GM12878 (cell line): ENCODE measurements around the gene MLEC.

ENCODE experiments used
- ATF3 ChIP-seq: IDR thresholded peaks from 2 replicates; pipeline ENCODE4 v1.6.1; 2011; ENCODE audit warnings: low read depth, mild to moderate bottlenecking, low read length, moderate library complexity, borderline replicate concordance; ENCODE audit errors: extremely low read depth
- BHLHE40 ChIP-seq, 2 experiments: fragments of 450-650 bp in 1 of 2; IDR thresholded peaks; 2 replicates each; pipeline ENCODE4 v1.6.1; 2011 to 2017; ENCODE audit warnings: low read depth in 2 of 2, borderline replicate concordance in 1 of 2, improper control_type of control experiment in 1 of 2, low read length in 1 of 2, mild to moderate bottlenecking in 1 of 2
- FOS ChIP-seq: IDR thresholded peaks from 3 replicates; pipeline ENCODE4 v1.6.1; 2011; ENCODE audit warnings: borderline replicate concordance; ENCODE audit not compliant: insufficient read length; ENCODE audit errors: extremely low read depth
- JUND ChIP-seq: IDR thresholded peaks from 2 replicates; pipeline ENCODE4 v1.6.1; 2012; ENCODE audit warnings: low read depth, mild to moderate bottlenecking, low read length, improper control_type of control experiment, moderate library complexity
- NBN ChIP-seq: fragments of 450-650 bp; IDR thresholded peaks from 2 replicates; pipeline ENCODE4 v1.6.1; 2016
- NFXL1 ChIP-seq: fragments of 450-650 bp; IDR thresholded peaks from 2 replicates; pipeline ENCODE4 v1.6.1; 2017; ENCODE audit warnings: antibody characterized with exemption, mild to moderate bottlenecking, borderline replicate concordance
- NR2C1 ChIP-seq: fragments of 450-650 bp; IDR thresholded peaks from 2 replicates; pipeline ENCODE4 v1.6.1; 2017; ENCODE audit warnings: antibody characterized with exemption, mild to moderate bottlenecking, moderate library complexity
- NRF1 ChIP-seq: conservative IDR thresholded peaks from 2 replicates; pipeline ENCODE4 v1.6.1; 2011; ENCODE audit warnings: mild to moderate bottlenecking, low read depth, low read length, improper control_type of control experiment
- RBBP5 ChIP-seq: fragments of 200-600 bp; sonication (generic); conservative IDR thresholded peaks from 2 replicates; pipeline ENCODE4 v1.6.1; 2016
- RFX5 ChIP-seq: IDR thresholded peaks from 2 replicates; pipeline ENCODE4 v1.6.1; 2011; ENCODE audit warnings: low read depth, low read length, improper control_type of control experiment
- TARDBP ChIP-seq: IDR thresholded peaks from 2 replicates; pipeline ENCODE4 v1.6.1; 2016; ENCODE audit warnings: borderline replicate concordance
- TF ChIP-seq, protein P1 (sequence below), 3 experiments: IDR thresholded peaks in 2 of 3; conservative IDR thresholded peaks in 1 of 3; 2 replicates each; pipeline ENCODE4 v1.5.1; 2011; ENCODE audit warnings: low read depth in 3 of 3, low read length in 3 of 3, mild to moderate bottlenecking in 3 of 3, control low read depth in 2 of 3, moderate library complexity in 2 of 3, inconsistent platforms in 1 of 3, mixed read lengths in 1 of 3; ENCODE audit not compliant: control insufficient read depth in 2 of 3, insufficient read depth in 1 of 3; ENCODE audit errors: extremely low read depth in 1 of 3
- TF ChIP-seq, protein P2 (sequence below): IDR thresholded peaks from 2 replicates; pipeline ENCODE4 v1.6.1; 2011; ENCODE audit warnings: low read depth, low read length, improper control_type of control experiment, borderline replicate concordance

- no peak for TF ChIP-seq RFX5
- TF ChIP-seq JUND = no peak
- no peak for TF ChIP-seq TARDBP
- no peak for TF ChIP-seq NBN
- TF ChIP-seq NRF1 = no peak
- no peak for TF ChIP-seq NR2C1
- TF ChIP-seq, protein P1, sequence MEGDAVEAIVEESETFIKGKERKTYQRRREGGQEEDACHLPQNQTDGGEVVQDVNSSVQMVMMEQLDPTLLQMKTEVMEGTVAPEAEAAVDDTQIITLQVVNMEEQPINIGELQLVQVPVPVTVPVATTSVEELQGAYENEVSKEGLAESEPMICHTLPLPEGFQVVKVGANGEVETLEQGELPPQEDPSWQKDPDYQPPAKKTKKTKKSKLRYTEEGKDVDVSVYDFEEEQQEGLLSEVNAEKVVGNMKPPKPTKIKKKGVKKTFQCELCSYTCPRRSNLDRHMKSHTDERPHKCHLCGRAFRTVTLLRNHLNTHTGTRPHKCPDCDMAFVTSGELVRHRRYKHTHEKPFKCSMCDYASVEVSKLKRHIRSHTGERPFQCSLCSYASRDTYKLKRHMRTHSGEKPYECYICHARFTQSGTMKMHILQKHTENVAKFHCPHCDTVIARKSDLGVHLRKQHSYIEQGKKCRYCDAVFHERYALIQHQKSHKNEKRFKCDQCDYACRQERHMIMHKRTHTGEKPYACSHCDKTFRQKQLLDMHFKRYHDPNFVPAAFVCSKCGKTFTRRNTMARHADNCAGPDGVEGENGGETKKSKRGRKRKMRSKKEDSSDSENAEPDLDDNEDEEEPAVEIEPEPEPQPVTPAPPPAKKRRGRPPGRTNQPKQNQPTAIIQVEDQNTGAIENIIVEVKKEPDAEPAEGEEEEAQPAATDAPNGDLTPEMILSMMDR (IDR thresholded peaks at IDR 0.05 in 2 of 3, conservative IDR thresholded peaks at IDR 0.05 in 1 of 3; ENCODE audit: control insufficient read depth in 2 of 3, extremely low read depth in 1 of 3, insufficient read depth in 1 of 3, low read depth in 3 of 3, low read length in 3 of 3) = no peak
- no peak for TF ChIP-seq BHLHE40 (IDR thresholded peaks at IDR 0.05; ENCODE audit: borderline replicate concordance in 1 of 2, low read depth in 2 of 2, low read length in 1 of 2)
- TF ChIP-seq FOS = no peak
- no peak for TF ChIP-seq RBBP5
- TF ChIP-seq, protein P2, sequence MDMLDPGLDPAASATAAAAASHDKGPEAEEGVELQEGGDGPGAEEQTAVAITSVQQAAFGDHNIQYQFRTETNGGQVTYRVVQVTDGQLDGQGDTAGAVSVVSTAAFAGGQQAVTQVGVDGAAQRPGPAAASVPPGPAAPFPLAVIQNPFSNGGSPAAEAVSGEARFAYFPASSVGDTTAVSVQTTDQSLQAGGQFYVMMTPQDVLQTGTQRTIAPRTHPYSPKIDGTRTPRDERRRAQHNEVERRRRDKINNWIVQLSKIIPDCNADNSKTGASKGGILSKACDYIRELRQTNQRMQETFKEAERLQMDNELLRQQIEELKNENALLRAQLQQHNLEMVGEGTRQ = no peak
- no peak for TF ChIP-seq ATF3
- TF ChIP-seq NFXL1 = no peak
Observed at GRCh38 chr12:120668091-120668867, 18.7 kb upstream of the MLEC start.
